ENCODE results near the gene ACSM2A. TPM values are rescaled to one million over a fixed set of nuclear protein-coding genes. Genes with fewer than 3 reads are reported as not detected.
"Not testable (repeated sequence)": the region's sequence is repeated elsewhere in the genome, so short reads cannot be mapped to it uniquely, and the experiment has no call there.

ACSM2A gene
- total RNA-seq, 2 experiments from 2014 or later: not detected

DNA sequence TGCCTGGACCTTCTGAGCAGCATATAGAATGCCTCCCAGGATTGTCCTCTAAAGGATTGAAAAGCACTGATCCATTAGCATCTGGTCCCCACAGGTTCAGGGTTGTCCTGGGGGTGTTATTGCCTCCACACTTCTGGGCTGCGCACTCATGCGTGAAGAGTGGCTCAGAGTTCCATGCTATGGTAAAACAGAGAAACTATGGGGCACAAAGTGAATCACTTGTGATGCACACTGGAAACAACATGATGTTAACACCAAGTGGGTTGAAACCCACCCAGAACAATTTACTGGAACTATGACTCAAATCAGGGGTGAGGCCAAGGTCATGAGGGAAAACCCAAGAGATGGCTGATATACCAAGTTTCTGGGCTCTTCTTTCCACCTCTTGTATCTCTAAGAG, 18.6 kb downstream of the ACSM2A start:
- intact Hi-C loops (cut with micrococcal nuclease); H3K4me1 Mint-ChIP-seq (ENCODE audit: low read depth); H3K9me3 Mint-ChIP-seq; H3K4me3 Mint-ChIP-seq; POLR2A ChIA-PET; CTCF ChIA-PET; DNase-seq; H3K36me3 Mint-ChIP-seq (ENCODE audit: low read depth); ATAC-seq; H3K27ac Mint-ChIP-seq; H3K27me3 Mint-ChIP-seq: not testable (repeated sequence)

DNA sequence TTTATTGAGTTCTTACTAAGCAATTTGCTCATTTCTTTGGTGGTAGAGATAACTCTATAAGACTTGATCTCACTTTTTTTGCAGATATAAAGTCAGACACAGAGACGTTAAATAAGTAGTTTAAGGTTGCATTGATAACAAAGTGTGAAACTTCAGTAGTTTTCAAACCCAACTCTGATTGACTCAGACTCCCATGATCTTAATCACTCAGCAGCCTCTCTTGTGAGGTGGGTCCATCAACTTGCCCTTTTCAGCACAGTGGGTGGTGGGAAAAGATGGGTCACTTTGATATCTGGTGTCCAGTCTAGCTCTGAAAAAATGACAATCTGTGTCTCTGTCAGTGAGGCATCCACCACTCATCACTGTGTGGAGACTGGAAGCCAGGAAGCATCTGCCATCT, 19.4 kb downstream of the ACSM2A start:
- H3K27ac Mint-ChIP-seq; intact Hi-C loops (cut with micrococcal nuclease); ATAC-seq: not testable (repeated sequence)

GRCh38 chr16:20477188-20477744, 25.9 kb downstream of the ACSM2A start:
- DNase-seq; H3K27me3 Mint-ChIP-seq; H3K36me3 Mint-ChIP-seq (ENCODE audit: low read depth); H3K4me1 Mint-ChIP-seq (ENCODE audit: low read depth); POLR2A ChIA-PET; H3K9me3 Mint-ChIP-seq; intact Hi-C loops (cut with micrococcal nuclease); H3K4me3 Mint-ChIP-seq; CTCF ChIA-PET; ATAC-seq; H3K27ac Mint-ChIP-seq: not testable (repeated sequence)

More for the DNA sequence above, 19.4 kb downstream of the ACSM2A start:
- DNase-seq; POLR2A ChIA-PET; CTCF ChIA-PET; H3K4me1 Mint-ChIP-seq (ENCODE audit: low read depth); H3K27me3 Mint-ChIP-seq; H3K4me3 Mint-ChIP-seq; H3K36me3 Mint-ChIP-seq (ENCODE audit: low read depth); H3K9me3 Mint-ChIP-seq: not testable (repeated sequence)

GRCh38 chr16:20483989-20484388, 32.7 kb downstream of the ACSM2A start:
- H3K9me3 Mint-ChIP-seq; ATAC-seq; POLR2A ChIA-PET; H3K4me1 Mint-ChIP-seq (ENCODE audit: low read depth); DNase-seq; intact Hi-C loops (cut with micrococcal nuclease); H3K27ac Mint-ChIP-seq; H3K4me3 Mint-ChIP-seq; H3K27me3 Mint-ChIP-seq; H3K36me3 Mint-ChIP-seq (ENCODE audit: low read depth); CTCF ChIA-PET: not testable (repeated sequence)

DNA sequence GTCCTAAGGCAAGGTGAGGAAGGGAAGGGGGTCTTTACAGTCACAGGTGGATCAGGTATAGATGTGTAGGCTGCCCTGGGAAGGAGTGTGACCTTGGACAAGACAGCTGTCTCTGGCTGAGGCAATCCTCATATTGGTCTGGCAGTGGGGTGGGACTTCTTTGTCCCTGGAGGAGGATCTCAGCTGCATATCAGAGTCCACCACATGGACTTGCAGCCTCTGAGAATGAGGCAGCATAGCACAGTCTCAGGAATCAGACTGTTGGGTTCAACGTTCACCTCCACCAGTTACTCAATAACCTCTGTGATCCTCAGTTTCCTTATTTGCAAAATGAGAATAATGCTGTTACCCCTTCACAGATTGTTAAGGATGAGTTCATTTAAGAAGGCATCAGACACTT, 33.4 kb downstream of the ACSM2A start:
- DNase-seq: no peak
- no peak for TF ChIP-seq CTCF (IDR thresholded peaks at IDR 0.05)
- ChIA-PET POLR2A (no interaction called here), CTCF (no interaction called here)
- H3K9me3 Mint-ChIP-seq: no peaks in the 10 kb centered on the region
- no peak overlapping the region for H3K4me3 Mint-ChIP-seq
- no peak for ATAC-seq
- H3K27me3 Mint-ChIP-seq: peaks cover 3% of the 10 kb centered on the region
- no peaks in the 10 kb centered on the region for H3K4me1 Mint-ChIP-seq (ENCODE audit: low read depth)
- no peak overlapping the region for H3K27ac Mint-ChIP-seq
- no peaks in the 10 kb centered on the region for H3K36me3 Mint-ChIP-seq (ENCODE audit: low read depth)
- intact Hi-C loops (cut with micrococcal nuclease): no loop called here

DNA sequence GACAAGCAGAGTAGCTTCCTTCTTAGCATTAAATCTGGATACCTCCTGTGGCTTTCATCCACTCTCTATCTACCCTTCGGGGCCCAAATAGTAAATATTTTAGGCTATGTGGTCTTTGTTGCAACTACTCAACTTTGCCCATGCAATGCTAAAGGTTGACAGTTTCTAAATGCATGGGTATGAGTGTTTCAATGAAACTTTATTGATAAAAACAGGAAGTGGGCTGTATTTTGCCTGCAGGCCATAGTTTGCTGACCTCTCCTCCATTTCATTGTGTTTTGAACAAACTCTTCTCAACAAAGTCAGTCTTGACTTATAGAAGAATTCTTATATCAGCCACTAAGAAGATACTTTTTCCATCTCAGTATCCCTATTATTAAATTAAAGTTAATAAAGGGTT, 34.1 kb downstream of the ACSM2A start:
- DNase-seq: no peak
- intact Hi-C loops (cut with micrococcal nuclease): no loop called here
- TF ChIP-seq CTCF (IDR thresholded peaks at IDR 0.05): no peak

GRCh38 chr16:20490994-20491393, 39.7 kb downstream of the ACSM2A start:
- intact Hi-C loops (cut with micrococcal nuclease); ATAC-seq; H3K27ac Mint-ChIP-seq; H3K4me3 Mint-ChIP-seq; POLR2A ChIA-PET; H3K4me1 Mint-ChIP-seq (ENCODE audit: low read depth); DNase-seq; H3K9me3 Mint-ChIP-seq; CTCF ChIA-PET; H3K27me3 Mint-ChIP-seq; H3K36me3 Mint-ChIP-seq (ENCODE audit: low read depth): not testable (repeated sequence)

More for the DNA sequence above, 34.1 kb downstream of the ACSM2A start:
- H3K27me3 Mint-ChIP-seq: peaks cover 3% of the 10 kb centered on the region
- CTCF ChIA-PET: no interaction called here
- POLR2A ChIA-PET: no interaction called here
- no peak overlapping the region for H3K27ac Mint-ChIP-seq
- H3K36me3 Mint-ChIP-seq (ENCODE audit: low read depth): no peaks in the 10 kb centered on the region
- no peaks in the 10 kb centered on the region for H3K9me3 Mint-ChIP-seq
- no peak overlapping the region for H3K4me3 Mint-ChIP-seq
- no peak for ATAC-seq
- no peaks in the 10 kb centered on the region for H3K4me1 Mint-ChIP-seq (ENCODE audit: low read depth)

DNA sequence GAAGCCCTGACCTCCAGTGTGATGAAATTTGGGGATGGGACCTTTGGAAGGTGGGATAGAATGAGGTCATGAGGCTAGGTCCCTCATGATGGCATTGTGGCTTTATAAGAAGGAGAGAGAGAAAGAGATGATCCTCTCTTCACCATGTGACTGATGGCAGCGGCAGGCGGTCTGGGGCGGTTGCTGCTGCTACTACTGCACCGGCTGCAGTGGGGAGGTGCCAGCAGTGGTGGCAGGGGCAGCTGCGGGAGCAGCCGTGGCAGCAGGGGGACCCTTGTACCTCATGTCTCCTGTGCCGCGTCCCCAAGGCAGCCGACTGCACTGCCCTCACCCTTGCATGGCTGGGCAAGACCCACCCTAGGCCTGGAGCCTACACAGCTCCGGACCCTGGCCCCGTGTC, 40.1 kb downstream of the ACSM2A start:
- H3K4me1 Mint-ChIP-seq (ENCODE audit: low read depth): not testable (repeated sequence)

More for the DNA sequence above, 40.1 kb downstream of the ACSM2A start:
- H3K9me3 Mint-ChIP-seq; H3K36me3 Mint-ChIP-seq (ENCODE audit: low read depth); intact Hi-C loops (cut with micrococcal nuclease); ATAC-seq; DNase-seq; CTCF ChIA-PET; H3K4me3 Mint-ChIP-seq; H3K27me3 Mint-ChIP-seq; H3K27ac Mint-ChIP-seq; POLR2A ChIA-PET: not testable (repeated sequence)
